IPS-18c (cell line): ENCODE results near the gene DYTN.

ENCODE experiments used
- H3K4me3 ChIP-seq: 2 replicates; pipeline ENCODE4 v1.7.0; 2013; ENCODE audit warnings: low read depth, mild to moderate bottlenecking, low read length, moderate library complexity; ENCODE audit not compliant: insufficient read depth
- H3K9me3 ChIP-seq: one replicate; pipeline ENCODE4 v1.6.1; 2013; ENCODE audit warnings: mild to moderate bottlenecking, low read length, moderate library complexity; ENCODE audit not compliant: control insufficient read depth, insufficient read depth

Gene DYTN

DNA sequence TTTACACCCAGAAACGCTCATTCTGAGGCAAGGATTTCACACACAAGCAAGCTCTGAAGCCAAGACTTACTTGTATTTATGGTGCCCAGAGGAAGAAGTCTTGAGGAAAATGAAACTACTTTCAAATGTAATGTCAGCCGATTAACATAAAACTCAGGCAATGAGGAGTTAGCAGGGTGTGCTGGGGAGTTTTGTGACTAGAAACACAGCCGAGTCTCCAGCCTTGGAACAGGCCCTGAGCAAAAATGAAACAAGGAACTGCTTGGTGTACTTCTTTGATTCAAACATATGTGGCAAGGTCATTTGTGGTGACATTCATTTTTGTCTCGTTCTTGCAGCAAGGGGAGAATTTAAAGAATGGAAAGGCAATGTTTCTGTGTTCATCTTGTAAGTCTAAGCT, 4.5 kb downstream of the DYTN start:
- Histone ChIP-seq H3K9me3 (no peaks in the 10 kb centered on the region), H3K4me3 (no peak overlapping the region)

DNA sequence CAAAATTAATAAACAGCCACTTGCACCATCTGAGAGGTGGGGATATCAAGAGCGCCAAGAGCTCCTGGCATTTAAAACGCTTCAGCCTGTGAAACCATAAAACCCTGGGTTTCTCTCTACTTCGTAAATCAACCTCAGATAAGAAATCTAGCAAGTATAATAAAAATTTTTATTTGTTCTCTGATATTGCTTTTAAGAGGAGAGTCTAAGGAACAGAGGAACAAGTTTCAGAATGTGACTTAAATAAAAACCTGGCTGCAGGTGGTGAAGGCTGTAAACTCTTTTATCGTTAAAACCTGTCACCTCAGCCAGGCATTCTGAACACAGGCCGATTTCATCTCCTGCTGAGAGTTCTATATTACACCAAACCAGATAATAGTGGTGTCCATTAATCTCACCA, 9.9 kb downstream of the DYTN start:
- Histone ChIP-seq H3K9me3 (no peaks in the 10 kb centered on the region), H3K4me3 (no peak overlapping the region)

DNA sequence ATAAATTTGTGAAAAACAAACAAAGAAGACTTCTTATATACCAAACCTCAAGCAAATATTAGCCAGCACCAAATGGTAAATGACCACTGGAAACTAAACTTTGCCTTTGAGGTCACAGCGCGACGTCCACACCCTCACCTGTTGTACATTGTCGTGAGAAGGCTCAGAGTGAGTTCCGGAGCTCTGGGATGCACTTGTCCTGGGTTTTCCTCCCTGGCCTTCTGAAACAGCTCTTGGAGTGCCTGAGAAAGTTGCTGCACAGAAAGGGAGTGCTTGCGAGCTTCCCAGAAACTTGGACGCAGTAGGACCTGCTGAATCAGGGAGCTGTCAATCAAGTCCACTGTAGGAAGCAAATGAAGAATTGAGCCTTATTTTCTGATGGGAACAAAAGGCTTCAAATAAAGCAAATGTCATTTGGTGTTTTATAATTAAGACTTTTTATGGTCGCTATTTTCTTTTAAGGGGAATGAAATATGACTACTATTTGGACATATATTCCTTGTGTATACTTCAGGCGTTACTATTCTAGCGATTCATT, 11.0 kb downstream of the DYTN start:
- Histone ChIP-seq H3K9me3 (no peaks in the 10 kb centered on the region), H3K4me3 (no peak overlapping the region)

DNA sequence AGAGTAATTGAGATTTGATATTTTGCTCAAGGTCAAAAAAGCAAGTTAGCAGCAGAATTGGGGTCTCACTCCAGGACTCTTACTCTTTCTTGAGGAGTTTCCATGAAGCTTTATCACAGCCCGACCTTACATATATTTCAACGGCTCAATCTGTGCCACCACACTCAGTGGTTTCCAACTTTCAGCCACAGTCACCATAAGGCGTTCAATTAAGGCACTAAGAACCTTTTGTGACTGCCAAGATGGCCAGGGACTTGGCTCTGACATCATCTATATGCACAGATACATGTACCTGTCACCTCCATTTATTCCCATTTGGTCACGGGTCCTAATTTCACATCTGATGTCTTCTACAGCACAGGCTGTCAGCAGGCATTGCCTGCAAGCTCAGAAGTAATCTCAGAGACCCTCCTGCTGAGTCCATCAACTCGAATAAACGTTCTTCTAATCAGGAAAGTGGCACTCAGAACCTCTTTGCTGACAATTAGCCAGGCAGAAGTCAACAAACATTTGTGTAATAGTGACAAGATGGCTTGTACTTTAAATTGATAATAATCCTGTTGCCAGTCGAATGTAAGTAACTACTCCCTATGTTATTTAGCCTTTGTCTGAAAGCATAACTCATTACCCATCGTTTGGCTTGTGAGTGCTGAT, 16.1 kb downstream of the DYTN start:
- Histone ChIP-seq H3K9me3 (no peaks in the 10 kb centered on the region), H3K4me3 (no peak overlapping the region)

DNA sequence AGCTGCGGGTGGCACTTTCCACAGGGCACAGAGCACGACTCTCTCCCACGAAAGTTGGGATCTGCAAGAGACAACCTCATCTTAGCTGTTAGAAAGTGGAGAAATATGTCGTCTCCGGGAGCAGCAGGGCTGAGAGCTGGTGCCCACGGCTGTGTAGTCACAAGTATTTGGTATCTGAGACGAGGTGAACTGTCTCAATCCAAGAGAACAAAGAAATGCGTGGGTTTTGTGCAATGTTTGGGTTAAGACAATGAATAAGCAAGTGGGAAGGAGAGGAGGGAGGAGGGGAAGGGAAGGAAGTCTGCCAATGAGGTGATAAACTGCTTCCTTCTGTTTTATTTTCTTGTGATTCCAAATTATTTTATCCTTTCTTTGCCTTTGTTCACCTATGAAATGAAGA, 18.0 kb downstream of the DYTN start:
- Histone ChIP-seq H3K9me3 (no peaks in the 10 kb centered on the region), H3K4me3 (no peak overlapping the region)

DNA sequence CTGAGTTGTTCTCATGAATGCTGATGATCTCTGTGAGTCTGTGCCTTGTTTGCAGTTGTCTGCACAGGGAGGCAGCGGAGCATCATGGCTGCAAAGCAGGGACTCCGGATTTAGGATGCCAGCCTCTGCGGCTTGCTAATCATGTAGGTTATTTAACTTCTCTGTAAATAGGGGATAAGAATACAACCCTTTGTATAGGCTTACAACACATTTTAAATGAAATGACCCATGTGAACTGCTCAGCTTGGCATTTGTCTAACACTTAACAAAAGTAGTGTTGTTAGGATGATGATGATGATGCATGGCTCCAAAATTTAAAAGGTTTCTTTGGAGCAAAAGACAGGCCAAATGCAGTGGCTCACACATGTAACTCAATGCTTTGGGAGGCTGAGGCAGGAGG, 19.4 kb downstream of the DYTN start:
- Histone ChIP-seq H3K4me3 (no peak overlapping the region), H3K9me3 (no peaks in the 10 kb centered on the region)

DNA sequence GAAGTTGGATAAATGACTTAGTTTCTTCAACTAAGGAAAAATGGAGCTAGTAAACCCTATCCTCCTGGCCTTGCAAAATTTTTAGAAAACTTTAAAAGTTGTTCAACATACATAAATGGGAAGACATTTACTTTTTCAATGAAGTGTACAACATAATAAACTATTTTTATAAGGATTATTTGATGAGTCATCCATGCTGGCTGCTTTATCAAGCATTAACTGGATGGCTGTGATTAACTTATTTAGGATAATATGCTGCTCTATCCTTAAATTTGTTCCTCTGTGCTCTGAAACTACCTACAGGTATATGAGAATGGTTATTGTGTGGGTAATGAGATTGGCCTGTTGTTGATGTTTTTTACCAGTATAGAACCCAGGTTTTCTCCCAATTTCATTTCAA, 21.3 kb downstream of the DYTN start:
- H3K9me3 ChIP-seq, result no peaks in the 10 kb centered on the region

DNA sequence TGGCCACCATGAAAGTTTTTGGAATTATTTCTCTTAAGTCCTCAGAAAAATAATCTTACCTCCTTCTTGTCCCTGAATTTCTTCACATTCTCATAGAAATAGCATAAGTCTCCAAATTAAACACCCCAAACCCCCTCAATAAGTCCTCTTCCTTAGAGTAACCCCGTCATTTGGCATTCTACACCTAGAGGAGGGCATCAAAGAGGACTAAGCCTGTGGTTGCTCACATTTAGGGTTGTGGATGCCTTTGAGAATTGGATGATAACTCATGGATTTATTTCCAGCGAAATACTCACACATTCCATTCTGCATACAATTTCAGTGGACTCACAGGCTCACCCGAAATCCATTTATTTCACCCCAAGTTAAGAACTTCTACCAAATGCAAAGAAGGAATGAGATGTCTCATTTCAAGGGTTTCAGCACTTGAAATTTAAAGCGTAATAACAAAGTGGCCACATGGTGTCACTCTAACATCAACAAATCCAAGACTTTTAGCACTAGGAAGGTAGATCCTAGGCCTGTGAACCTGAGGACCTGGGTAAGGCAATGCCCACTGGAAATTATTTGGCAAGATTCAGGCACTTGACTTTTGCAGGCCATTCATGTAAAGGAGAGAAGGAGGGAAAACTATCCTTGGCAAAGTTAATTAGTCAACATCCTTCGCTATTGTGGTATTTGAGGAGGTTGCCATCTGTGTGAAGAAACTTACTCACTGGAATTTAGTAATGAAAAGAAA, 24.6 kb downstream of the DYTN start:
- Histone ChIP-seq H3K9me3 (no peaks in the 10 kb centered on the region), H3K4me3 (no peak overlapping the region)

More for the DNA sequence above, 21.3 kb downstream of the DYTN start:
- H3K4me3 ChIP-seq, result no peak overlapping the region

DNA sequence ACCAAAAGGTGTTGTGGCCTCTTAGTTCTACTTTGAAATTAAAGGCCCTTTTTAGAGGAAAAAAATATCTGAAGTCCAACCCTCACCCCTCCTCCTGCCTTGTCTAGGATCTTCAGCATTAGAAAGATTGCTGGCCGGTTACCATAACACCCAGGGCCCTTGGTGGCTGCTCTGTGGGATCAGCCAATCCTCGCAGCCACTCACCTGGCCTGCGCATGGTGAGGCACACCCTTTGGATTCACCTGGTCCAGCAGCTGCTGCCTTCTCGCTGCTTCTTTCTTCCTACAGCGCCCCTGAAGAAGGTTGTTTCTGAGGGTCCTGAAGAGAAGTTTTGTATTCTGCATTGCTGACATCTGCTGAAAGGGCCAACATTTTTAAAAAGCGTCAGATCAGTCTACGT, 25.2 kb downstream of the DYTN start:
- H3K9me3 ChIP-seq, result no peaks in the 10 kb centered on the region
- H3K4me3 ChIP-seq, result no peak overlapping the region

DNA sequence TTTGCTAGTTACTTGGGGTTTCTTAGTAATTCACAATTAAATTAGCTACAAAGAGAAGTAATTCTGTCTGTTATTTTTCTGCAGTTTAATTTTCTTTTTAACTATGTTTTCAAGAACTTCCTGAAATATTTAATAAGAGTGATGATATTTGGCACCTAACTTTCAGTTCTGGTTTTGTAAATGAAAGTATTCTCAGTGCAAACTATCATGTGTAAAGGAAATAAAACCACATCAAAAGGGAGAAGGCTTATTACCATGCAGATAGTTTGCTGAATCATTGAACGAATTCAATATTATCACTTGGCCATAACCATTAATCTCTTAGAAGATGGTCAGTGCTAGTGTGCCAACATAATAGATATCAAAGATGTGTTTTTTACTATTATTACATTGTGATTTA, 29.2 kb downstream of the DYTN start:
- no peak overlapping the region for H3K4me3 ChIP-seq
- no peaks in the 10 kb centered on the region for H3K9me3 ChIP-seq

DNA sequence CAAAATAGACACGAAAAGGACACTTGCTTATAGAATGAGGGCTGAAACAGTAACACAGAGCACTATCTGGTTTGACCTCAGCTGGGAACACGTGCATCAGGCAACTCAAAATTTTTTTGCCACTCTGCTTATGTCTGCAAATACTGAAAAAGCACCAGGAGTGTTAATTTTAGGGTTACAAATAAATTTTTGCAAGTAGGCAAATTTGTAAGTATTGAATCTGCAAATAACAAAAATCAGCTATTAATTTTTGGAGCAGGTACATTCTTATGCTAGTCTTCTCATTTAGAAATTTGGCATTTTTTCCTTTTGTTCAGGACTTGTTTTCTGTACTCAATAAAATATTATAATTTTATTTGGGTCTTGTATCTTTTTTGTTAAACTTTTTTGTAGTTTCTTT, 29.7 kb downstream of the DYTN start:
- Histone ChIP-seq H3K4me3 (no peak overlapping the region), H3K9me3 (no peaks in the 10 kb centered on the region)

DNA sequence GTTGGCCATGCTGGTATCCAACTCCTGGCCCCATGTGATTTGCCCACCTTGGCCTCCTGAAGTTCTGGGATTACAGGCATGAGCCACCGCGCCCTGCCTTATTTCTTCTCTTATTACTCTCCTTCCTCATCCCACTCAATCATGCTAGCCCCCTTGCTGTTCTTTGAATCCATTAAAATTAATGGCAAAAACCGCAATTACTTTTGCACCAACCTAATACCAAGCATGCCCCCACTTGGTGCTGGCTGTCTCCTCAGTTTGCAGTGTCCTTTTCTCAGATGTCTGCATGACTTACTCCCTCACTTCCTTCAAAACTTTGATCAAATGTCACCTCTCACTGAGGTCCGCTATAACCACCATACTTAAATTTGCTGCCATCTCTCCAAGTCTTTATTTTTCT, 34.6 kb downstream of the DYTN start:
- Histone ChIP-seq H3K4me3 (no peak overlapping the region), H3K9me3 (no peaks in the 10 kb centered on the region)

DNA sequence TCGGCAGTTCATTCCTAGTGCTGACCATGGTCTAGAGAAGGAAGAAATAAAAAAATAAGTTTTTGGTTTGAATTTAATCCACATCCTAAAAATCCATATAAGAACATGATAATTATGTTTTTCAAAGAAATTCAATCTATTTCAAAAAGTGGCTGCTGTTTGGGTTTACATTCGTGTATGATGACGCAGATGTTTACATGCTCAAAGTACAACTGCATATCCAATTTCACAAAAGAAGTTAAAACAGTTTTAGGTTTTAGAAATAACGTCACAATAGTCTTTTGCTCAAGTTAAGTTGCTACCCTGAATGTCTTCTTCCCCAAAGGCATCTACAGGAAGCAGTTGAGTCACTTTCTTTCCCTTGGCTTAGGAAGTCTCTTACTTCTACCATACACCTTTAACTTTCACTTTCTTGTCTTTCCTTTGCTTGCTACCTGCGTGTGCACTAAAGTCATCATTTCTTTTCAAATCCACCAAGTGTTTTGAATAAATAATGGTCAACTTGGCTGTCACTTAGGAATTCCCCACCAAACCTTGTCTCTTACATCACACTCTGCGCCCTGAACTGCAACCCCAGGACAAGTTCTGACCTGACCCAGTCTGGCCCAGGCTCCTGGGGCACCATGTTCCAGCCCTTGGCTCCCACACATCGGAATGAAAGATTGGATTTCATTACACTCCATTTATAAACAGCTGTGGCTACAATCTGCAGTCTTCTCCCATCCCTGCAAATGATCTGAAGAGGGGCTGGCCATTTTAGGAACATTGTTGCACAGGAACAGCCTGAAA, 47.5 kb downstream of the DYTN start:
- no peak overlapping the region for H3K4me3 ChIP-seq
- no peaks in the 10 kb centered on the region for H3K9me3 ChIP-seq

DNA sequence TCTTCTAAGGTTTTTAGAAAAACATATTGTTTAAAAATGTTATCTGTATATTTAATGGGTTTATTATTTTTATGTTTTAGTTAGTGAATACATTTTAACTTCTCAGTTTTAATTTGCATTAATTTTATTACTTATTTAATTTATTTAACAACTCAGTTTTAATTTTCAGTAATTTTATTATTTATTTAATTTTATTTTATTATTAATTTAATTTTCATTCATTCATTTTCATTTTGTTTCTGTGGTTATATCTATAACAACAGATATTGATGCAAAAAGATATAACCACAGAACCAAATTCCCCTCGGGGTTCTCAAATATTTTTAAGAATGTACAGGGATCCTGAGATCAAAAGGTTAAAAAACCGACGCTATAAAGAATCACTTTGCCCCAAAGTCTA, 52.9 kb downstream of the DYTN start:
- Histone ChIP-seq H3K4me3 (no peak overlapping the region), H3K9me3 (no peaks in the 10 kb centered on the region)

DNA sequence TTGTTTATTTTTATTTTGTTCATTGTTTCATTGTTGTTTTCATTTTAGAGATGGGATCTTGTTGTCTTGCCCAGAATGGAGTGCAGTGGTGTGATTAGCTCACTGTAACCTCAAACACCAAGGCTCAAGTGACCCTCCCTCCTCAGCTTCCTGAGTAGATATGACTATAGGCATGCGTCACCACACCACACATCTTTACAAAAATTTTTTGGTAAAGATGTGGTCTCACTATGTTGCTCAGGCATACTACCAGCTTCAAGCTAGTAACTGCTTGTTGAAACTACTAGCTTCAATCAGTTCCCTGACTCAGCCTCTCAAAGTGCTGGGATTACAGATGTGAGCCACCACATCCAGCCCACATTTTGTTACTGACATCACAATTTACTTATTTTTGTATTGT, 61.1 kb downstream of the DYTN start:
- H3K9me3 ChIP-seq, result no peaks in the 10 kb centered on the region
- no peak overlapping the region for H3K4me3 ChIP-seq

DNA sequence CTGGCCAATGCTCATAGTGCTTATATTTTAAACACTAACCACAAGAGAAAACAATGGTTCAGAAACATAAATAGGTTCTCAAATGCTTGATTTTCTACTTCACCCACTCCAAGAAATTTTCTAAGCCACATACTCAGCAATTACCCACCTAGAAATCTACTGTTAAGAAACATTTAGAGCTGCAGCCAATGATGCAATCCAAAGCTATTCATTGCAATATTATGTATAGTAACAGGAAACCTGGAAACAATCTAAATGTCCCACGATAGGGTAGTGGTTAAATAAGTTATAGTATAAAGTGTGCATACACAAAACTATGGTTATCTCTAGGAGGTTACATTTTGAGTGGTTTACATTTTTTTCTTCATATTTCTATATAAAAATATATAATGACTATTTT, 70.2 kb downstream of the DYTN start:
- Histone ChIP-seq H3K4me3 (no peak overlapping the region), H3K9me3 (no peaks in the 10 kb centered on the region)

DNA sequence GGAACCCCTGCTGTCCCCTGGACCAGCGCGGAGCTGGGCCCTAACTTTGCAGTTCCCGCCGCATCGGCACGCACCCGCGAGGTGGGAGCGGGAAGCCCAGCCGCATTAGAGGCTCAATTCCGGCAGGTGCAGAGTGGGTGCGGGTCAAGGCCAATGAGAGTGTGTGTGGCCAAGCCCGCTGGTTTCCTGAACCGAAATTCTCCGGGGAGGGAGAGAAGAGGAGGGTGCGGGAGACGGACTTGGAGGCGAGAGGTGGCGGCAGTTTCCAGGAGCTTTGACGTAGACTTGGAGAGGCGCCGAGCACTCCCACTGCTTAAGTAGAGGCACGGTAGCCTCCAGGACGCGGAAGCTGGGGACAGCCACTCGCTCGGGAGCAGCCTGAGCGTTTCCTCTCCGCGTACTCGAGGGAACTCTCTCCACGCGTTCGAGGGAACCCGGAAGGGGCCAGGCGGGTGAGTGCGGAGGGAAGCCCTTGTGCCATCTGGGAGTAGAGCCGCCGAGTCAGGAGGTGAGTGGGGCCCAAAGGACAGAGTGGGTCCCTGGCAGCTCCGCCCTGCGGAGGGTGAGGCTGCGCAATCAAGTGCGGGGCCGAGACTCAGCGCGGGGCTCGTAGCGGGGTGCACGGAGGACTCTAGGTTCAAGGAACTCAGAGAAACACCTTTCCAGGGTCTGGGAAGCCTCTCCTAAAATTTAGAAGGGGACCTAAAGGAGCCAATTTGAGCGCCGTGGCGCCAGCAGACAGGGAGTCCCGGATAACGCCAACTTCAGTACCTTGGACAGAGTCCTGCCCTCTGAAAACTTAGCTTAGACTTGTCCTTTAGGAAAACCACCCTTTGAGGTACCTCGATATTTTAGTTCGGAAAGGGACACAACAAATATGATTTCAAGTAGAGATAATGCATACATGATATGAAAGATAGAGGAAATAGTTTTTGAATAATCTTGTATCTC, 75.8 kb downstream of the DYTN start, which contains the start of gene FAM237A:
TSS of gene FAM237A (plus strand) at position 413 of the 951 bp plus-strand sequence. CDS start 1,750 bp downstream, outside the sequence.
- peak within 1 kb of the TSS; percentile 60 for H3K4me3 ChIP-seq
- no peaks in the 10 kb centered on the region for H3K9me3 ChIP-seq
